ENCODE results near the gene SBSN. TPM values are rescaled to one million over a fixed set of nuclear protein-coding genes. Genes with fewer than 3 reads are reported as not detected.

Gene SBSN
- total RNA-seq, 4 donors from 2014 or later, result 0.93 TPM; not detected in 3

- no peak for TF ChIP-seq CTCF (IDR thresholded peaks at IDR 0.05)
- DNase-seq (ENCODE audit: low spot score) (no peak), ATAC-seq (ENCODE audit: low FRiP score) (no peak)
Observed at GRCh38 chr19:35553385-35554000, 25.4 kb upstream of the SBSN start.

GRCh38 chr19:35552534-35553384 is 24.6 kb upstream of the SBSN start:
- ATAC-seq (ENCODE audit: low FRiP score) (no peak), DNase-seq (ENCODE audit: low spot score) (no peak)
- TF ChIP-seq CTCF (IDR thresholded peaks at IDR 0.05), result no peak

GRCh38 chr19:35551091-35551810 is 23.1 kb upstream of the SBSN start:
- no peak for TF ChIP-seq CTCF (IDR thresholded peaks at IDR 0.05)
- DNase-seq (ENCODE audit: low spot score) (no peak), ATAC-seq (ENCODE audit: low FRiP score) (no peak)

- no peak for TF ChIP-seq CTCF (IDR thresholded peaks at IDR 0.05)
- DNase-seq (ENCODE audit: low spot score), result no peak
- ATAC-seq (ENCODE audit: low FRiP score), result no peak
Observed at GRCh38 chr19:35549879-35550523, 21.9 kb upstream of the SBSN start.

- no peak for TF ChIP-seq CTCF (IDR thresholded peaks at IDR 0.05)
- ATAC-seq (ENCODE audit: low FRiP score) (no peak), DNase-seq (ENCODE audit: low spot score) (no peak)
Observed at GRCh38 chr19:35549174-35549788, 21.2 kb upstream of the SBSN start.

GRCh38 chr19:35546532-35546931 is 18.4 kb upstream of the SBSN start:
- no peak for ATAC-seq (ENCODE audit: low FRiP score)
- DNase-seq (ENCODE audit: low spot score), result no peak

More at GRCh38 chr19:35546532-35546931, 18.4 kb upstream of the SBSN start:
- TF ChIP-seq CTCF (IDR thresholded peaks at IDR 0.05), result no peak
